ENCODE results near the gene ADAM10. TPM values are rescaled to one million over a fixed set of nuclear protein-coding genes. Genes with fewer than 3 reads are reported as not detected.

ADAM10 gene
- total and polyA plus RNA-seq, 2 donors (not counting 1 experiment from before 2014, with no cell fraction given), result 18.8 to 138 TPM

GRCh38 chr15:58758141-58758540 lies 8.6 kb upstream of the ADAM10 start:
- H3K36me3 ChIP-seq (replicated peaks in 1 of 2; ENCODE audit: control extremely low read depth in 1 of 2, control insufficient read depth in 1 of 2, extremely low read depth in 1 of 2, insufficient read depth in 2 of 2, low read length in 1 of 2), result no peaks in the 10 kb centered on the region
- Mint-ChIP-seq H3K27me3 (peaks cover 8% of the 10 kb centered on the region), H3K4me1 (no peaks in the 10 kb centered on the region), H3K27ac (no peak overlapping the region), H3K4me3 (no peak overlapping the region), H3K9me3 (ENCODE audit: insufficient read depth) (peaks cover 2% of the 10 kb centered on the region)
- no peak for DNase-seq
- no peak for ATAC-seq (ENCODE audit: low read depth)
- H3K4me3 ChIP-seq (ENCODE audit: control extremely low read depth in 1 of 5, extremely low read depth in 1 of 5, insufficient read depth in 1 of 5, low read depth in 2 of 5, low read length in 4 of 5), result no peak overlapping the region
- no peaks in the 10 kb centered on the region for H3K79me2 ChIP-seq (ENCODE audit: control insufficient read depth, insufficient read depth, low read length)
- H3K4me2 ChIP-seq (replicated peaks; ENCODE audit: low read depth, low read length, poor library complexity, severe bottlenecking), result no peak overlapping the region
- intact Hi-C loops (cut with micrococcal nuclease), result loop anchor here (5.0 kb wide), 1 partner anchor 531 kb away; no protein-coding TSS in a partner anchor
- H4K20me1 ChIP-seq (ENCODE audit: control insufficient read depth, insufficient read depth, low read length, poor library complexity, severe bottlenecking), result no peaks in the 10 kb centered on the region
- no peaks in the 10 kb centered on the region for H3K9me3 ChIP-seq (ENCODE audit: control extremely low read depth in 1 of 3, control insufficient read depth in 2 of 3, insufficient read depth in 1 of 3, low read length in 2 of 3)
- POLR2A ChIA-PET, result no interaction called here
- no peak overlapping the region for H3K9ac ChIP-seq (ENCODE audit: low read length)
- no peaks in the 10 kb centered on the region for H3K27me3 ChIP-seq (replicated peaks in 1 of 4; ENCODE audit: control extremely low read depth in 1 of 4, control insufficient read depth in 3 of 4, insufficient read depth in 4 of 4, low read length in 3 of 4)
- no peak overlapping the region for H3K27ac ChIP-seq (ENCODE audit: low read length in 2 of 2)
- WGBS (ENCODE audit: insufficient coverage), result 60% methylated on average over 1 of the region's 3 CpGs
- H3K4me1 ChIP-seq (ENCODE audit: control insufficient read depth in 2 of 2, insufficient read depth in 2 of 2, low read length in 2 of 2), result no peaks in the 10 kb centered on the region
- CTCF ChIA-PET, result interaction anchor here (3.1 kb wide), 1 partner anchor 12 kb away, joined by 16 read pairs; the partner anchor contains the start of gene MINDY2
- H2AFZ ChIP-seq (ENCODE audit: insufficient read depth, low read depth, low read length, poor library complexity, severe bottlenecking), result no peak overlapping the region
- no peak for TF ChIP-seq EZH2 (IDR thresholded peaks at IDR 0.05; ENCODE audit: borderline replicate concordance, insufficient read depth, low read depth, low read length, poor library complexity, severe bottlenecking)
- TF ChIP-seq, protein P1, sequence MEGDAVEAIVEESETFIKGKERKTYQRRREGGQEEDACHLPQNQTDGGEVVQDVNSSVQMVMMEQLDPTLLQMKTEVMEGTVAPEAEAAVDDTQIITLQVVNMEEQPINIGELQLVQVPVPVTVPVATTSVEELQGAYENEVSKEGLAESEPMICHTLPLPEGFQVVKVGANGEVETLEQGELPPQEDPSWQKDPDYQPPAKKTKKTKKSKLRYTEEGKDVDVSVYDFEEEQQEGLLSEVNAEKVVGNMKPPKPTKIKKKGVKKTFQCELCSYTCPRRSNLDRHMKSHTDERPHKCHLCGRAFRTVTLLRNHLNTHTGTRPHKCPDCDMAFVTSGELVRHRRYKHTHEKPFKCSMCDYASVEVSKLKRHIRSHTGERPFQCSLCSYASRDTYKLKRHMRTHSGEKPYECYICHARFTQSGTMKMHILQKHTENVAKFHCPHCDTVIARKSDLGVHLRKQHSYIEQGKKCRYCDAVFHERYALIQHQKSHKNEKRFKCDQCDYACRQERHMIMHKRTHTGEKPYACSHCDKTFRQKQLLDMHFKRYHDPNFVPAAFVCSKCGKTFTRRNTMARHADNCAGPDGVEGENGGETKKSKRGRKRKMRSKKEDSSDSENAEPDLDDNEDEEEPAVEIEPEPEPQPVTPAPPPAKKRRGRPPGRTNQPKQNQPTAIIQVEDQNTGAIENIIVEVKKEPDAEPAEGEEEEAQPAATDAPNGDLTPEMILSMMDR (IDR thresholded peaks at IDR 0.05), result no peak

- Histone ChIP-seq H3K27ac (ENCODE audit: low read length in 2 of 2) (no peak overlapping the region), H3K27me3 (replicated peaks in 1 of 4; ENCODE audit: control extremely low read depth in 1 of 4, control insufficient read depth in 3 of 4, insufficient read depth in 4 of 4, low read length in 3 of 4) (no peaks in the 10 kb centered on the region), H3K79me2 (ENCODE audit: control insufficient read depth, insufficient read depth, low read length) (no peaks in the 10 kb centered on the region), H3K36me3 (replicated peaks in 1 of 2; ENCODE audit: control extremely low read depth in 1 of 2, control insufficient read depth in 1 of 2, extremely low read depth in 1 of 2, insufficient read depth in 2 of 2, low read length in 1 of 2) (no peaks in the 10 kb centered on the region), H2AFZ (ENCODE audit: insufficient read depth, low read depth, low read length, poor library complexity, severe bottlenecking) (no peak overlapping the region), H3K9me3 (ENCODE audit: control extremely low read depth in 1 of 3, control insufficient read depth in 2 of 3, insufficient read depth in 1 of 3, low read length in 2 of 3) (no peaks in the 10 kb centered on the region), H4K20me1 (ENCODE audit: control insufficient read depth, insufficient read depth, low read length, poor library complexity, severe bottlenecking) (no peaks in the 10 kb centered on the region), H3K4me2 (replicated peaks; ENCODE audit: low read depth, low read length, poor library complexity, severe bottlenecking) (no peak overlapping the region), H3K4me1 (ENCODE audit: control insufficient read depth in 2 of 2, insufficient read depth in 2 of 2, low read length in 2 of 2) (no peaks in the 10 kb centered on the region), H3K4me3 (ENCODE audit: control extremely low read depth in 1 of 5, extremely low read depth in 1 of 5, insufficient read depth in 1 of 5, low read depth in 2 of 5, low read length in 4 of 5) (no peak overlapping the region), H3K9ac (ENCODE audit: low read length) (no peak overlapping the region)
- no peaks in the 10 kb centered on the region for H3K9me3 Mint-ChIP-seq (ENCODE audit: insufficient read depth)
- no peaks in the 10 kb centered on the region for H3K4me1 Mint-ChIP-seq
- no peak for ATAC-seq (ENCODE audit: low read depth)
- no peak overlapping the region for H3K27ac Mint-ChIP-seq
- CTCF ChIA-PET, result interaction anchor here (3.1 kb wide), 1 partner anchor 15 kb away, joined by 16 read pairs; the partner anchor contains the start of gene MINDY2
- TF ChIP-seq EZH2 (IDR thresholded peaks at IDR 0.05; ENCODE audit: borderline replicate concordance, insufficient read depth, low read depth, low read length, poor library complexity, severe bottlenecking), result no peak
- TF ChIP-seq, protein P1 (IDR thresholded peaks at IDR 0.05), result no peak
- no peak overlapping the region for H3K4me3 Mint-ChIP-seq
- POLR2A ChIA-PET, result no interaction called here
- WGBS (ENCODE audit: insufficient coverage), result 96% methylated on average over 5 of the region's 6 CpGs
- DNase-seq, result no peak
- H3K27me3 Mint-ChIP-seq, result peaks cover 8% of the 10 kb centered on the region
- intact Hi-C loops (cut with micrococcal nuclease), result loop anchor here (5.0 kb wide), 1 partner anchor 529 kb away; no protein-coding TSS in a partner anchor
Observed at GRCh38 chr15:58755956-58756355, 6.4 kb upstream of the ADAM10 start.
